Measurements from ENCODE around the gene COL16A1. TPM values are rescaled to one million over a fixed set of nuclear protein-coding genes. Genes with fewer than 3 reads are reported as not detected.

The COL16A1 gene
- total and polyA plus RNA-seq, 2 of the 13 experiments (the other 11 are each of a cell fraction or from before 2014, with no cell fraction given), result 4.3 to 12.2 TPM

DNA sequence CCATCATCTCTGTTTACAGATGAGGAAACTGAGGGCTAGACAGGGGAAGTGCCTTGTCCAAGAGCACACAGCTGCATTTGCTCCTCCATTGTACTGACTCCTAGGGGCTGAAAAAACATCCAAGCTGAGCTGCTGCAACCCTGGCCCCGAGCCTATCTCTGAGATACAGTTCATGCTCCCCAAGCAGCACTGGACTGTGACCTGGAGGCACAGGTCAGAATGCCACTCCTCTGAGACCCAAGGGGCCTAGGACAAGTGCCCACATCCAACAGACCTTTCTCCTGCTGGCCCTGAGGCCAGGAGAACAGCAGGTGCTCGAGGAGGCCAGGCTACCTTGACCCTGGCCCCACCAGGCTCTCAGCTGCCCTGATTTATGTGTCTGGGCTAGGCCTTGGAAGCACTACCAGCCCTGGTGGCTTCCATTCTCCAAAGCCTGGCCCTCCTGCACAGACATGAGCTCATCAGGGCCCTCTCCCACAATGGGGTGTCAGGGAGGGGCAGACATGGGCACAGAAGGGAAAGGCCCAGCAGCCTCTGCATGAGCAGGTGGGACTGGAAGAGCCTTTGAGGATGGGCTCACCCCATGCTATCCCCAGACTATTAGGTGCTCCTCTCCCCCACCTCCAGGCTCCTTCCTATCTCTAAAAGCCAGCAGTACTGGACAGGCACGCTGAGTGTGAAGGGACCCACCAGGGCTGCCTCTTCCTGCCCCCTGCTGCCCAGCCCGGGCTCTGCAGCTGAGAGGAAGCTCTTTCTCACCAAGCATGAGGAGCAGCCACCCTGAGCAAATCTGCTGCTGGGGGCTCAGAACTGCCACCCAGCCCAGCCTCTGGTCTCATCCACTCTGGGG lies 41.5 kb upstream of the COL16A1 start:
- POLR2A ChIA-PET, result interaction anchor here (0.8 to 1.7 kb wide), 4 partner anchors 15 to 41 kb away, joined by 3 to 5 read pairs (median 4); partner anchors contain the start of gene COL16A1
- ATAC-seq, result peak; percentile 91
- TF ChIP-seq, protein P1, sequence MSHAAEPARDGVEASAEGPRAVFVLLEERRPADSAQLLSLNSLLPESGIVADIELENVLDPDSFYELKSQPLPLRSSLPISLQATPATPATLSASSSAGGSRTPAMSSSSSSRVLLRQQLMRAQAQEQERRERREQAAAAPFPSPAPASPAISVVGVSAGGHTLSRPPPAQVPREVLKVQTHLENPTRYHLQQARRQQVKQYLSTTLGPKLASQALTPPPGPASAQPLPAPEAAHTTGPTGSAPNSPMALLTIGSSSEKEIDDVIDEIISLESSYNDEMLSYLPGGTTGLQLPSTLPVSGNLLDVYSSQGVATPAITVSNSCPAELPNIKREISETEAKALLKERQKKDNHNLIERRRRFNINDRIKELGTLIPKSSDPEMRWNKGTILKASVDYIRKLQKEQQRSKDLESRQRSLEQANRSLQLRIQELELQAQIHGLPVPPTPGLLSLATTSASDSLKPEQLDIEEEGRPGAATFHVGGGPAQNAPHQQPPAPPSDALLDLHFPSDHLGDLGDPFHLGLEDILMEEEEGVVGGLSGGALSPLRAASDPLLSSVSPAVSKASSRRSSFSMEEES (CRISPR knock-in tag; IDR thresholded peaks at IDR 0.05), result no peak
- TF ChIP-seq ZNF333 (CRISPR knock-in tag; IDR thresholded peaks at IDR 0.05; ENCODE audit: borderline replicate concordance), result no peak
- peak; percentile 78 for TF ChIP-seq RAD21 (CRISPR knock-in tag; IDR thresholded peaks at IDR 0.05)
- TF ChIP-seq ZNF891 (CRISPR knock-in tag; IDR thresholded peaks at IDR 0.05), result no peak
- TF ChIP-seq, protein P2, sequence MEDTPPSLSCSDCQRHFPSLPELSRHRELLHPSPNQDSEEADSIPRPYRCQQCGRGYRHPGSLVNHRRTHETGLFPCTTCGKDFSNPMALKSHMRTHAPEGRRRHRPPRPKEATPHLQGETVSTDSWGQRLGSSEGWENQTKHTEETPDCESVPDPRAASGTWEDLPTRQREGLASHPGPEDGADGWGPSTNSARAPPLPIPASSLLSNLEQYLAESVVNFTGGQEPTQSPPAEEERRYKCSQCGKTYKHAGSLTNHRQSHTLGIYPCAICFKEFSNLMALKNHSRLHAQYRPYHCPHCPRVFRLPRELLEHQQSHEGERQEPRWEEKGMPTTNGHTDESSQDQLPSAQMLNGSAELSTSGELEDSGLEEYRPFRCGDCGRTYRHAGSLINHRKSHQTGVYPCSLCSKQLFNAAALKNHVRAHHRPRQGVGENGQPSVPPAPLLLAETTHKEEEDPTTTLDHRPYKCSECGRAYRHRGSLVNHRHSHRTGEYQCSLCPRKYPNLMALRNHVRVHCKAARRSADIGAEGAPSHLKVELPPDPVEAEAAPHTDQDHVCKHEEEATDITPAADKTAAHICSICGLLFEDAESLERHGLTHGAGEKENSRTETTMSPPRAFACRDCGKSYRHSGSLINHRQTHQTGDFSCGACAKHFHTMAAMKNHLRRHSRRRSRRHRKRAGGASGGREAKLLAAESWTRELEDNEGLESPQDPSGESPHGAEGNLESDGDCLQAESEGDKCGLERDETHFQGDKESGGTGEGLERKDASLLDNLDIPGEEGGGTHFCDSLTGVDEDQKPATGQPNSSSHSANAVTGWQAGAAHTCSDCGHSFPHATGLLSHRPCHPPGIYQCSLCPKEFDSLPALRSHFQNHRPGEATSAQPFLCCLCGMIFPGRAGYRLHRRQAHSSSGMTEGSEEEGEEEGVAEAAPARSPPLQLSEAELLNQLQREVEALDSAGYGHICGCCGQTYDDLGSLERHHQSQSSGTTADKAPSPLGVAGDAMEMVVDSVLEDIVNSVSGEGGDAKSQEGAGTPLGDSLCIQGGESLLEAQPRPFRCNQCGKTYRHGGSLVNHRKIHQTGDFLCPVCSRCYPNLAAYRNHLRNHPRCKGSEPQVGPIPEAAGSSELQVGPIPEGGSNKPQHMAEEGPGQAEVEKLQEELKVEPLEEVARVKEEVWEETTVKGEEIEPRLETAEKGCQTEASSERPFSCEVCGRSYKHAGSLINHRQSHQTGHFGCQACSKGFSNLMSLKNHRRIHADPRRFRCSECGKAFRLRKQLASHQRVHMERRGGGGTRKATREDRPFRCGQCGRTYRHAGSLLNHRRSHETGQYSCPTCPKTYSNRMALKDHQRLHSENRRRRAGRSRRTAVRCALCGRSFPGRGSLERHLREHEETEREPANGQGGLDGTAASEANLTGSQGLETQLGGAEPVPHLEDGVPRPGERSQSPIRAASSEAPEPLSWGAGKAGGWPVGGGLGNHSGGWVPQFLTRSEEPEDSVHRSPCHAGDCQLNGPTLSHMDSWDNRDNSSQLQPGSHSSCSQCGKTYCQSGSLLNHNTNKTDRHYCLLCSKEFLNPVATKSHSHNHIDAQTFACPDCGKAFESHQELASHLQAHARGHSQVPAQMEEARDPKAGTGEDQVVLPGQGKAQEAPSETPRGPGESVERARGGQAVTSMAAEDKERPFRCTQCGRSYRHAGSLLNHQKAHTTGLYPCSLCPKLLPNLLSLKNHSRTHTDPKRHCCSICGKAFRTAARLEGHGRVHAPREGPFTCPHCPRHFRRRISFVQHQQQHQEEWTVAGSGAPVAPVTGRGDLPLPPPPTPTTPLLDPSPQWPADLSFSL (CRISPR knock-in tag; IDR thresholded peaks at IDR 0.05), result no peak
- TF ChIP-seq, protein P3, sequence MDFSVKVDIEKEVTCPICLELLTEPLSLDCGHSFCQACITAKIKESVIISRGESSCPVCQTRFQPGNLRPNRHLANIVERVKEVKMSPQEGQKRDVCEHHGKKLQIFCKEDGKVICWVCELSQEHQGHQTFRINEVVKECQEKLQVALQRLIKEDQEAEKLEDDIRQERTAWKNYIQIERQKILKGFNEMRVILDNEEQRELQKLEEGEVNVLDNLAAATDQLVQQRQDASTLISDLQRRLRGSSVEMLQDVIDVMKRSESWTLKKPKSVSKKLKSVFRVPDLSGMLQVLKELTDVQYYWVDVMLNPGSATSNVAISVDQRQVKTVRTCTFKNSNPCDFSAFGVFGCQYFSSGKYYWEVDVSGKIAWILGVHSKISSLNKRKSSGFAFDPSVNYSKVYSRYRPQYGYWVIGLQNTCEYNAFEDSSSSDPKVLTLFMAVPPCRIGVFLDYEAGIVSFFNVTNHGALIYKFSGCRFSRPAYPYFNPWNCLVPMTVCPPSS (IDR thresholded peaks at IDR 0.05), result no peak
- TF ChIP-seq NAIF1 (CRISPR knock-in tag; IDR thresholded peaks at IDR 0.05; ENCODE audit: borderline replicate concordance), result no peak
- TF ChIP-seq, protein P4, sequence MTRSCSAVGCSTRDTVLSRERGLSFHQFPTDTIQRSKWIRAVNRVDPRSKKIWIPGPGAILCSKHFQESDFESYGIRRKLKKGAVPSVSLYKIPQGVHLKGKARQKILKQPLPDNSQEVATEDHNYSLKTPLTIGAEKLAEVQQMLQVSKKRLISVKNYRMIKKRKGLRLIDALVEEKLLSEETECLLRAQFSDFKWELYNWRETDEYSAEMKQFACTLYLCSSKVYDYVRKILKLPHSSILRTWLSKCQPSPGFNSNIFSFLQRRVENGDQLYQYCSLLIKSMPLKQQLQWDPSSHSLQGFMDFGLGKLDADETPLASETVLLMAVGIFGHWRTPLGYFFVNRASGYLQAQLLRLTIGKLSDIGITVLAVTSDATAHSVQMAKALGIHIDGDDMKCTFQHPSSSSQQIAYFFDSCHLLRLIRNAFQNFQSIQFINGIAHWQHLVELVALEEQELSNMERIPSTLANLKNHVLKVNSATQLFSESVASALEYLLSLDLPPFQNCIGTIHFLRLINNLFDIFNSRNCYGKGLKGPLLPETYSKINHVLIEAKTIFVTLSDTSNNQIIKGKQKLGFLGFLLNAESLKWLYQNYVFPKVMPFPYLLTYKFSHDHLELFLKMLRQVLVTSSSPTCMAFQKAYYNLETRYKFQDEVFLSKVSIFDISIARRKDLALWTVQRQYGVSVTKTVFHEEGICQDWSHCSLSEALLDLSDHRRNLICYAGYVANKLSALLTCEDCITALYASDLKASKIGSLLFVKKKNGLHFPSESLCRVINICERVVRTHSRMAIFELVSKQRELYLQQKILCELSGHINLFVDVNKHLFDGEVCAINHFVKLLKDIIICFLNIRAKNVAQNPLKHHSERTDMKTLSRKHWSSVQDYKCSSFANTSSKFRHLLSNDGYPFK (CRISPR knock-in tag; IDR thresholded peaks at IDR 0.05; ENCODE audit: borderline replicate concordance), result no peak

More for the DNA sequence above, 41.5 kb upstream of the COL16A1 start:
- H3K4me3 ChIP-seq (replicated peaks in 1 of 3; ENCODE audit: insufficient read depth in 1 of 3, low read depth in 2 of 3, low read length in 3 of 3), result no peak overlapping the region
- no peak for FAIRE-seq
- 0% methylated on average over 1 of the region's 4 CpGs for WGBS (ENCODE audit: low lambda C conversion rate)
- H3K27me3 ChIP-seq (ENCODE audit: control insufficient read depth in 1 of 2, insufficient read depth in 2 of 2, low read length in 2 of 2), result peaks cover 1 to 34% of the 10 kb centered on the region in 2 experiments; a peak in 3 of 5 replicates
- no TSS peak for BruUV-seq (replicated peaks)
- DNase-seq (ENCODE audit: low spot score), result peak; percentile 27
- CTCF ChIA-PET (ENCODE audit: low intra/inter-chr PET ratio, low total read pairs), result interaction anchor here (2.3 kb wide), 1 partner anchor 82 kb away, joined by 15 read pairs; no protein-coding TSS in a partner anchor
- H3K9me3 ChIP-seq (ENCODE audit: low read length), result no peaks in the 10 kb centered on the region
- H3K4me1 ChIP-seq (ENCODE audit: insufficient read depth, low read length), result no peaks in the 10 kb centered on the region
- no peak overlapping the region for H3K4me2 ChIP-seq (ENCODE audit: low read depth, low read length)
- in situ Hi-C loops (cut with HindIII; ENCODE audit: extremely low pct_ligation_motif_present, low pct_unique_long_range_greater_than_20kb), result no loop called here
- H3K79me2 ChIP-seq (ENCODE audit: insufficient read depth, low read length), result no peaks in the 10 kb centered on the region
- no peak overlapping the region for H3K27ac ChIP-seq (ENCODE audit: extremely low read length, insufficient read depth, low read length)
- H3K9ac ChIP-seq (ENCODE audit: insufficient read depth, low read depth, low read length), result no peak overlapping the region
- intact Hi-C loops (cut with micrococcal nuclease; ENCODE audit: unreplicated experiment), result loop anchor here (1.0 kb wide), 2 partner anchors 31 to 81 kb away; no protein-coding TSS in a partner anchor
- H3K36me3 ChIP-seq (replicated peaks in 1 of 2; ENCODE audit: control insufficient read depth in 1 of 2, insufficient read depth in 2 of 2, low read length in 2 of 2), result no peaks in the 10 kb centered on the region
- H2AFZ ChIP-seq (ENCODE audit: low read length), result no peak overlapping the region
- no peaks in the 10 kb centered on the region for H4K20me1 ChIP-seq (ENCODE audit: insufficient read depth, low read length)
